Adrenal gland (tissue), 5 donors: Measurements from ENCODE around the gene NDUFB7.

Experiments used
- CTCF ChIP-seq, 6 experiments: fragments of 450-650 bp in 4 of 6; fragments of 200-600 bp in 2 of 6; sonication (generic) in 1 of 6; IDR thresholded peaks; 1 replicate in 5 of 6; 2 replicates in 1 of 6; pipeline versions ENCODE4 v1.5.1 to v1.8.0; 2016 to 2021; ENCODE audit warnings: antibody characterized with exemption in 6 of 6, mild to moderate bottlenecking in 2 of 6, moderate library complexity in 1 of 6
- POLR2A ChIP-seq, 2 donors: fragments of 450-650 bp; IDR thresholded peaks; one replicate each; pipeline ENCODE4 v1.6.1; 2017; ENCODE audit warnings: antibody characterized with exemption in 2 of 2, mild to moderate bottlenecking in 2 of 2, moderate library complexity in 1 of 2
- donor health status: DM: no; HTN: no; CAD: no.

- TF ChIP-seq CTCF (IDR thresholded peaks at IDR 0.05): no peak
- no peak for TF ChIP-seq POLR2A (IDR thresholded peaks at IDR 0.05)
Observed at GRCh38 chr19:14530005-14530348, 41.9 kb downstream of the NDUFB7 start.
